Measurements from ENCODE around the gene MMP20. TPM values are rescaled to one million over a fixed set of nuclear protein-coding genes. Genes with fewer than 3 reads are reported as not detected.

The MMP20 gene
- polyA plus RNA-seq, 1 donor: not detected

GRCh38 chr11:102592131-102592530 lies 33.0 kb downstream of the MMP20 start:
- no peak for DNase-seq

DNA sequence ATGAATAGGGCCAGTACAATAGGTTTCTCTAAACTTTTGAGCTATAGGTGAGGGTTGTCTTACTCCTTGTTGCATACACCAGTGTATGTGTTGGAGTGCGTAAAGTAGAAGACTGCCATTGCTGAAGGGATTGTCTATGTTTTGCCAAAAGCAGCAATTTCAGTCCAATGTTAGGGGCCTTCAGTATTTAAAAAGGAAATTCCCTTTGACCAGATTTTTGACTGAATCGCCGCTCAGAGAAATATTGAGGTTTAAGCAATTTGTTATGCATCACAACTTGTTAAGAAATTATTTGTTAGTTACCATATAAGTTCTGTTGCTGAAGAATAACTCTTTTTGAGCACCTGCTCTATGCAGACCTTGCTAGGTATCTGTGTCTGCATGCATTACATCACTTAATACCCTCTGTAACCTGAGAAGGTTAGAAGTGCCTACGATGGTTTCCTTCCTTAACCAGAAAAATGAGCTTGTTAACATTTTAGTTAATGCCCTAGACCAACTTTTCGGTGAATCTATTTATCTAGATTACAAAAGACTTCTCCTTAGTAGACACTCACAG lies 33.9 kb downstream of the MMP20 start:
- DNase-seq: no peak

DNA sequence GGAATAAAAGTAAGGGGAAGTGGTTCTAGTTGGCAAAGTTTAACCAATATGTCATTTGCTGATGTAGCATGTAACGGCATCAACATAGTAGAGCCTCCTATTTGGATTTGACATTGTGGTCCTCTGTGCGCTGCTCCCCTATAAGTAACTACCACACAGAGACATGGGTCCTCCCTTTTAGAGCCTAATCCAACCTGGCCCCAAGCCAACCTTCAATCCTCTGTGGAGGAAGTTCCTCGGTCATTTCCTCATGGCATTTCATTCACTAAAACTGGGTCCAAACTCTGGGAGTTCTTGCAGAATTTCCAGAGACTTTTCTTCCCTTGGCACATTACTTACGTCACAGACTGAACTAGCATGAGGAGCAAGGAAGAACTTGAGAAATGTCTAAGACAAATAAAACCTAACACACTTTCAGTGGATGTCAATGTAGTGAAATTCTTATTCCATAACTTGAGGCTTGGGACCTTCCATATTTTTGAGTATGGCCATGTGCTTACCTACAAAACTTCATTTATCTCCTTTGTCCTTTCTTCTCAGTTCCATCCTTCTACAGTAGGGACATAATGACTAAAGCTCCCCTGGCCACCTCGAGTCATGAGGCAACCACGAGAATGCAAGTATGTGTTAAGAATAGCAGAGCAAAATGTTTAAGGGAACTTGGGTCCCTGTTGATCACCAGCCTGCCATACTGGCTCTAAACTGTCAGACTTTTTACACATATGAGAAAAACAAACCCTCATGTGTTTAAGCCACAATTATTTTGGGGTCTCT lies 34.7 kb downstream of the MMP20 start:
- DNase-seq: no peak

- no peak for DNase-seq
Measured at GRCh38 chr11:102589047-102589459, 36.1 kb downstream of the MMP20 start.

- no peak for DNase-seq
Measured at GRCh38 chr11:102587722-102588121, 37.4 kb downstream of the MMP20 start.

DNA sequence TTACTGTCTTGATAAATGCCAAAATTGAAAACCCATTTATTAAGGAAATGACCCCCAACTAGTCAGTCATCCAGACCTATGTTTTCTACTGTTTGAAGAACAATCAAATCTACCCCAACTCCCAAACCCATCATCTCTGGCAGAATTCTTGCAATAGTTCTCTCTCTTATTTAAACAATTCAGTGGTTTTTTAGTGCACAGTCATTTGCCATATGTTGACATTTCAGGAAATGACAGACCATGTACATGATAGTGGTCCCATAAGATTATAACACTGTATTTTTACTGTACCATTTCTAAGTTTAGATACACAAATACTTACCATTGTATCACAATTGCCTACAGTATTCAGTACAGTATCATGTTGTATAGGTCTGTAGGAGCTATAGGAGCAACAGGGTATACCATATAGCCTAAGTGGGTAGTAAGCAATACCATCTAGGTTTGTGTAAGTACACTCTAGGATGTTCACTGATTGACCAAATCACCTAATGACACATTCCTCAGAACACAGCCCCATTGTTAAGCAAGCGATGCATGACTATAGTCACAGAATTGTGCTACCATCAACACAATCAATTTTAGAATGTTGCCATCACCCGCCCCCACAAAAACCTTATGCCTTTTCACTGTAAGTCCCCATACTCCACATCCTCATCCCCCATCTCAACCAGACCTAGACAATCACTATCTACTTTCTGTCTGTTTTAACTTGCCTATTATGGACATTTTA lies 41.8 kb downstream of the MMP20 start:
- no peak for DNase-seq

- no peak for DNase-seq
Measured at GRCh38 chr11:102582140-102582539, 43.0 kb downstream of the MMP20 start.

DNA sequence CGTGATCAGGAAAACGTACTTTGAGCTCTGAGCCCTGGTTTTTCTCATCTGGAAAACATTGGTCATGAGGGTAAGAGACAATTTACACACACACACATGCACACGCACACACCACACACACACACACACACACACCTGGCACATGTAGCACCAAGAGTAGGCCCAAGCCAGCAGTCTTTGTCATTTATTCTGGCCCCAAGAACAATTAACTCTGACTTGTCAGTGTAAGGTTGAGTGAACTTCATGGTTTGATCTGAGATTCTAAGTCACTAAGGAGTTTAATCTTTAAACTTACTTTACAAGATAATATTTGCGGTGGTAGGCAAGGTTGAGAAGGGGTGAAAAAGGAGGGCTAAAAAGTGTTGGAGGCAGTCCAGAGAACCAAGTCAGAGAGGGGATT lies 44.1 kb downstream of the MMP20 start:
- DNase-seq: no peak

DNA sequence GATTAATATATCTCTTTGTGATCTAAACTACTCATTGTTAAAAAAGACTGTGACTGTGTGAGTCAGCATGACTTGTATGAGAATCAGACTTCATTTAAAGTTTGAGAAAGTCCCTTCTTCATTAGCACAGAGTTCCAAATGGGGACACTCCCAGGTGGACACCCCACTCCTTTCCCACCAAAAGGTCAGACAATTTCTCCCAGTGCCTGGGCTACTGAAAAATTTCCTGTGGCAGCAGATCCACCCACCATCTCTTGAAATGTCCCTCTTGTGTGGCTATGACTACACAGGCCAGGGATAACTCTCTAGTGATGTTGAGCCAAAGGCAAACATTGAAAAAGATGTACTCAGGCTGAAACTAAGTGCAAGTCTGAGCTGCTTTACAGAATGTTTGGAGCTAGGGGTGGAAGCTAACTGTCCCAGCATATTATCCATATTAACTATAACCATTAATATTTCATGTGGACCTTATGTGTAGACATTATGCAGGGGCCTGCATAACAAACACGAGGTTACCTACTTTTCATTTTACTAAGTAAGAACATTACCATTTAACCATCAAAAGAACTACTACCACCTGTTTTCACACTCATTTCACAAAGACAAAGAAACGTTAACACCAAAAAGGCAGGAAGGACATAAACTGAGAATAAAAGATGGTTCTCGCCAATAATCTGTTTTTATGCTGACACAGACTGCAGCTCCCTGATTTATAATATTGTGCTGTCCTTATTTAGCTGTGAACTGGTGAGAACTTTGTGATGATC lies 44.8 kb downstream of the MMP20 start:
- DNase-seq: no peak

GRCh38 chr11:102577723-102578122 lies 47.4 kb downstream of the MMP20 start:
- no peak for DNase-seq

DNA sequence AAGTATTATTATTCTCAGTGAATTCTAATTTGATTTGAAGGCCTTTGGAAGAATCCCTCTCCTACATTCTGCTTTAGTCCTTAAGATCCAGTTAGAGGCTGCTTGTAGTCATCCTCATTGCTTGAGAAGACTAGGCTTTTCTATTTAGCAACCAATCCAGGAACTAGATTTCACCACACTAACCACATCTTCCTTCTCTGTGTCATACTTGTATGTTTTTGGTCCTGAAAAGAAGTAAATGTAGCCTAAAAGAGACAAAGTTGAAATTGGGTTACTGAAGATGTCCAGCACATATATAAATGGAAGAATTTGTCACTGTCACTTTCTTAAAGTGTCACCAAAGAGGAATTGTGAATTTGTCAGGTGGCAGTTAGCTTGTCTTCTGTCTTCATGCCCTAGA lies 48.0 kb downstream of the MMP20 start:
- no peak for DNase-seq

- DNase-seq: no peak
Measured at GRCh38 chr11:102576350-102576749, 48.8 kb downstream of the MMP20 start.

GRCh38 chr11:102575012-102575411 lies 50.1 kb downstream of the MMP20 start:
- no peak for DNase-seq

DNA sequence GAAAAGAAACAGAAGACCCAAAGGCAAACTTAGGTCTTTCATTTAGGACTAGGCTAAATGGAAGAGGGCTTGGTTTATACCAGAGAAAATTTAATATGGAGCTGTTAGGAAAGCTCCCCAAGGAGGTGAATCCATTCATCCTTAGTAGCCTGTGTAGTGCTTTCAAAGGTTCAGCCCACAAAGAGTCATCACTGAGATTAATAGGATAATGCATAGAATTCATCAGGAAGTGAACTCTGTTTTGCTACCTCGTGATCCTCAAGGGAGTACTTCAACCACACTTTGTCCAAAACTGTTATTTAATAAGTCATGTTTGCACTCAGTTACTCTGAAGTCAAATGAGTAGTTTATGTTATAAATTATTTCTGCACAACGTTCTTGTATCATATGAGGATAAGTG lies 51.3 kb downstream of the MMP20 start:
- DNase-seq: no peak

- DNase-seq: no peak
Measured at GRCh38 chr11:102572554-102573220, 52.4 kb downstream of the MMP20 start.

DNA sequence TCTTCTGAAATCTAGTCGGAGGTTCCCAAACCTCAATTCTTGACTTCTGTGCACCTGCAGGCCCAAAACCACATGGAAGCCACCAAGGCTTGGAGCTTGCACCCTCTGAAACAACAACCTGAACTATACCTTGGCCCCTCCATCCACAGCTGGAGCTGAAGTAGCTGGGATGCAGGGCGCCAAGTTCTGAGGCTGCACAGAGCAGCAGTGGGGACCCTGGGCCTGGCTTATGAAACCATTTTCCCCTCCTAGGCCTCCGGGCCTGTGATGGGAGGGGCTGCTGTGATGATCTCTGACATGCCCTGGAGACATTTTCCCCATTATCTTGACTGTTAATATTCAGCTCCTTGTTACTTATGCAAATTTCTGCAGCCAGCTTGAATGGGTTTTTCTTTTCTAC lies 56.3 kb downstream of the MMP20 start:
- no peak for DNase-seq

DNA sequence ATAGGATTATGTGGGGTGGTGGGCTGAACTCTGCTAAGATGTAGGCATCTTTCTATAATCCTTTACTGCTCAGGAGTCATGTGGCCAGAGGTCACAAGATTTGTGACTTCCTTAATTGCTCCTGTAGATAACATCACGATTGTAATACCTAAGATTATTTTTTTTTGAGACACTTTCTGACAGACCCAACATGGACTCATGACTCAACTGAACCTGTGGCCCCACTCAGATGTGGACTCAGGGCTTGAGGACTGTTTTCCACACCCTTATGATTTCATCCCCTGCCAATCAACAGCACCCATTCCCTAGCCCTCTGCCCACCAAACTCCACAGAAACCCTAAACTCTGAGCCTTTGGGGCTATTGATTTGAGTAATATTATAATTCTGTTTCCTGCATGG lies 59.0 kb downstream of the MMP20 start:
- DNase-seq: no peak

DNA sequence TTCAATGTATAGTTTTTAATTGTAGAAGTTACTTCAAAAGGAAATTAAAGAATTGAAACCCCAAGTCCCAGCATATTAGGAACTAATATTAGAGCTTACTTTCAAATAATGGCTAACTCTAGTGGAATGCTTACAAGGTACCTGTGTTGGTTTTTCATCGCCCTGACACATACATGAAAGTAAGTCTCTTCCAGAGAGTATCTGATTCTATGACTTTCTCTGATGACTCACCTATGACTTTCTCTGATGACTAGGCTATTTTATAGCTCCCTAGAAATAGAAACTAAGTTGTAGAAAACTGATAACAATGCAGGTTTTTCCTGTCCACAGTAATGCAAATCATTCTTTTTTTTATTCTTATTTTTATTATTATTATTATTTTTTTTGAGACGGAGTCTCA lies 61.0 kb downstream of the MMP20 start:
- no peak for DNase-seq

DNA sequence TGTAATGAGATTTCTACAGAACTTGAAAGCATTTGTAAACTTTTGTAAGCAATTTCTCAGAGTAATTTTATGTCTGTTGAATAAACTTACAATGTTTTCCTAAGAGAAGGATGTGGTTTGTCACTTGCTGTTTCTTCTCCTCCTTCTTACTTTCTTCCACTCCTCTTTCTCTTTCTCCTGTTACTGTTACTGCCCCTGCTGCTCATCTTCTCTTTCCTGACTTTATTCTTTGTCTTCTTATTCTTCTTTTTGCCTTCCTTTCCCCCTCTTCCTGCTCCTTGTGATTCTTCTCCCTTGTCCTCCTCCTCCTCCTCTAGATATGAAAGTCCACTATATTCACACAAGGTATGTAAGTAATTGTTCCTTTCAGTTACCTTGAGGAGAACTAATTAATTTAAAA lies 63.5 kb downstream of the MMP20 start:
- no peak for DNase-seq

GRCh38 chr11:102560555-102561011 lies 64.5 kb downstream of the MMP20 start:
- DNase-seq: no peak

DNA sequence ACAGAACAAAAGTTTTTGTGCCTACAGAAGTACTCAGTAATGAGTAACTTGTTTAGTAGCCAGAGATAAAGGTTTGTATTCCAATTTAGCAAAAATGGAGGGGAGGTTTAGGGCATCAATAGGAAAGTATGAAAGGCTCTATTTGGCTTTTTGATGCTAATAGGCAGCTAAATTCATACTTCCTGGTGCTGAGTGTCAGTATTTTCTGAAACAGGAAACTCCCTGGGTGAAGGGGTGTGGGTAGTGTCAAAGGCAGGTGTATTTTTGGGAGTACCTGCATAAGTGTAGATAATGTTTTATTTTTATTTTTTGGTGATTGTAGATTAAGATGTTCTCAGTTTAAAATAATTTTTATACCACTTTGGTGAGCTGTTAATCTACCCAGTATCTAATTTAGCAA lies 65.3 kb downstream of the MMP20 start:
- no peak for DNase-seq

DNA sequence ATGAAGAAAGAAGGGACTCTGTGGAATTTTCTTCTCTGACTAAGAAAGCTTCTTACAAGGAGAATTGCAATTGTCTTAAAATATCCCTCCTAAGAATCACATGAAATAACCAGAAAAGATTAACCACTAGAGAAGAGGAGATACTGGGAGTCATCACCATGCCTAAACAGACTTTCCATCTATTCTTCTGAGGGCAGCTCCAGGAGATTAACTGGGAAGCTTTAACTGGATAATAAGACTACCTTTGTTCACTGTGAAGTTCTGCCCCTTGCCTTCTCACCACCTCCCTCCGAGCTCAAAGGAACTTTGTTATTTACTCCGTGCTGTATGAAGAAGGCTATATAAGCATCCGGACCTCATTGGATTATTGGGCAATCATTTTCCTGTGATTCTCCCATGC lies 70.0 kb downstream of the MMP20 start:
- no peak for DNase-seq

Data from left kidney (tissue), 2 donors.